Urinary bladder (tissue), 4 donors: ENCODE measurements around the gene SNX17. TPM values are rescaled to one million over a fixed set of nuclear protein-coding genes. Genes with fewer than 3 reads are reported as not detected.
"Not testable (repeated sequence)": the region's sequence is repeated elsewhere in the genome, so short reads cannot be mapped to it uniquely, and the experiment has no call there.

Experiments used
- DNase-seq: peaks from one replicate; pipeline ENCODE4 v3.0.0-alpha.2; 2015; ENCODE audit errors: extremely low spot score
- H3K27ac ChIP-seq: one replicate; pipeline ENCODE4 v1.5.1; 2013; ENCODE audit warnings: low read depth, mild to moderate bottlenecking, moderate library complexity
- H3K36me3 ChIP-seq: one replicate; pipeline ENCODE4 v1.6.1; 2013; ENCODE audit warnings: mild to moderate bottlenecking, moderate library complexity; ENCODE audit not compliant: insufficient read depth
- H3K4me1 ChIP-seq: one replicate; pipeline ENCODE4 v1.6.1; 2013; ENCODE audit warnings: mild to moderate bottlenecking, moderate library complexity; ENCODE audit not compliant: insufficient read depth
- H3K4me3 ChIP-seq: one replicate; pipeline ENCODE4 v1.5.1; 2013; ENCODE audit warnings: low read depth, low read length
- WGBS: extraction: QIAGEN DNeasy Blood & Tissue Kit; methylation state at CpG from one replicate; pipeline ENCODE4 v1.1.7; 2013; 5-methylcytosine and 5-hydroxymethylcytosine counted together
- polyA plus RNA-seq: library from polyadenylated mRNA; stranded (reverse); fragments of 200-250 nt; gene quantifications from one replicate; pipeline ENCODE4 v1.2.3, GENCODE V29; 2013
- total RNA-seq: library from RNA; depleted of rRNA; stranded (reverse); fragments of >200 nt; gene quantifications from one replicate; pipeline ENCODE4 v1.2.3, GENCODE V29; 2014
- donor health status: healthy with polysubstance abuse.
- donor health status: healthy.

SNX17 gene
- total and polyA plus RNA-seq, 2 donors: 69.8 to 105 TPM

- Histone ChIP-seq H3K36me3 (peaks cover 2% of the 10 kb centered on the region), H3K4me3 (no peak overlapping the region), H3K4me1 (no peaks in the 10 kb centered on the region), H3K27ac (no peak overlapping the region)
- 94% methylated on average over 2 of the region's 2 CpGs for WGBS
- no peak for DNase-seq
Observed at GRCh38 chr2:27400348-27401135, 30.1 kb downstream of the SNX17 start.

- H3K4me1 ChIP-seq: peaks cover 1% of the 10 kb centered on the region
- DNase-seq: no peak
- H3K36me3 ChIP-seq: peaks cover 2% of the 10 kb centered on the region
- H3K27ac ChIP-seq: no peak overlapping the region
- WGBS: 53% methylated on average over 16 of the region's 16 CpGs
- peak overlapping the region; percentile 11 for H3K4me3 ChIP-seq
Observed at GRCh38 chr2:27407798-27408491, 37.5 kb downstream of the SNX17 start.

GRCh38 chr2:27408601-27409320, 38.3 kb downstream of the SNX17 start:
- H3K27ac ChIP-seq: peak overlapping the region; percentile 44
- DNase-seq: no peak
- WGBS: under 1% methylated on average over 33 of the region's 33 CpGs
- H3K4me1 ChIP-seq: peaks cover 1% of the 10 kb centered on the region
- H3K36me3 ChIP-seq: peaks cover 2% of the 10 kb centered on the region
- peak overlapping the region; percentile 98 for H3K4me3 ChIP-seq

GRCh38 chr2:27409321-27410073, 39.1 kb downstream of the SNX17 start, which contains the start of gene PPM1G:
Gene PPM1G, minus strand, starts transcription at chr2:27409591. Its CDS starts 169 bp downstream, at chr2:27409422.
- Histone ChIP-seq H3K36me3 (peaks cover 2% of the 10 kb centered on the region), H3K4me3 (peak within 1 kb of the TSS; percentile 98), H3K27ac (peak within 1 kb of the TSS; percentile 44), H3K4me1 (peaks cover 1% of the 10 kb centered on the region)
- peak; percentile 68 for DNase-seq
- under 1% methylated on average over 82 of the region's 82 CpGs for WGBS

- Histone ChIP-seq H3K4me1 (peaks cover 1% of the 10 kb centered on the region), H3K36me3 (no peaks in the 10 kb centered on the region), H3K4me3 (no peak overlapping the region), H3K27ac (no peak overlapping the region)
- WGBS: 78% methylated on average over 9 of the region's 9 CpGs
- DNase-seq: no peak
Observed at GRCh38 chr2:27412419-27413152, 42.2 kb downstream of the SNX17 start.

- H3K4me1 ChIP-seq: no peaks in the 10 kb centered on the region
- WGBS: 92% methylated on average over 6 of the region's 6 CpGs
- no peak overlapping the region for H3K27ac ChIP-seq
- no peaks in the 10 kb centered on the region for H3K36me3 ChIP-seq
- H3K4me3 ChIP-seq: no peak overlapping the region
- DNase-seq: no peak
Observed at GRCh38 chr2:27416151-27416550, 45.7 kb downstream of the SNX17 start.

GRCh38 chr2:27420996-27421395, 50.6 kb downstream of the SNX17 start:
- H3K4me3 ChIP-seq: no peak overlapping the region
- no peaks in the 10 kb centered on the region for H3K36me3 ChIP-seq
- no peak for DNase-seq
- no peaks in the 10 kb centered on the region for H3K4me1 ChIP-seq
- H3K27ac ChIP-seq: no peak overlapping the region

GRCh38 chr2:27421660-27422250, 51.3 kb downstream of the SNX17 start:
- no peaks in the 10 kb centered on the region for H3K36me3 ChIP-seq
- no peak overlapping the region for H3K27ac ChIP-seq
- no peaks in the 10 kb centered on the region for H3K4me1 ChIP-seq
- no peak for DNase-seq
- no peak overlapping the region for H3K4me3 ChIP-seq
- 82% methylated on average over 4 of the region's 4 CpGs for WGBS

GRCh38 chr2:27422958-27423357, 52.5 kb downstream of the SNX17 start:
- Histone ChIP-seq H3K27ac (no peak overlapping the region), H3K4me3 (no peak overlapping the region), H3K4me1 (no peaks in the 10 kb centered on the region), H3K36me3 (no peaks in the 10 kb centered on the region)
- no peak for DNase-seq
- whole genome bisulfite sequencing: 95% methylated on average over 3 of the region's 3 CpGs

- 94% methylated on average over 10 of the region's 10 CpGs for WGBS
- not testable (repeated sequence) for H3K4me1 ChIP-seq, DNase-seq, H3K36me3 ChIP-seq, H3K27ac ChIP-seq, H3K4me3 ChIP-seq
Observed at GRCh38 chr2:27425039-27425438, 54.6 kb downstream of the SNX17 start.
